Effector memory CD4-positive, alpha-beta T cell (primary cell): ENCODE data around the gene LHX3.

Experiments
- DNase-seq, 3 donors: peaks; one replicate each; pipeline ENCODE4 v3.0.0-alpha.2; 2020
- H3K27ac ChIP-seq: 2 replicates; pipeline ENCODE4 v1.7.0; 2013; ENCODE audit warnings: mild to moderate bottlenecking, low read length, moderate library complexity; ENCODE audit not compliant: insufficient read depth, poor library complexity, severe bottlenecking
- H3K27me3 ChIP-seq: replicated peaks from 2 replicates; pipeline ENCODE4 v1.7.0; 2013; ENCODE audit warnings: mild to moderate bottlenecking, low read length; ENCODE audit not compliant: insufficient read depth, control insufficient read depth, poor library complexity, severe bottlenecking
- H3K36me3 ChIP-seq: 2 replicates; pipeline ENCODE4 v1.7.0; 2013; ENCODE audit warnings: mild to moderate bottlenecking, low read length, moderate library complexity; ENCODE audit not compliant: control insufficient read depth, insufficient read depth
- H3K4me1 ChIP-seq: 2 replicates; pipeline ENCODE4 v1.7.0; 2013; ENCODE audit warnings: low read length, mild to moderate bottlenecking; ENCODE audit not compliant: control insufficient read depth, insufficient read depth, poor library complexity, severe bottlenecking
- H3K4me3 ChIP-seq: 2 replicates; pipeline ENCODE4 v1.7.0; 2013; ENCODE audit warnings: low read length, low read depth, mild to moderate bottlenecking; ENCODE audit not compliant: insufficient read depth, poor library complexity, severe bottlenecking
- H3K9me3 ChIP-seq: 2 replicates; pipeline ENCODE4 v1.7.0; 2013; ENCODE audit warnings: mild to moderate bottlenecking, low read length, moderate library complexity; ENCODE audit not compliant: control insufficient read depth

The LHX3 gene

GRCh38 chr9:136169495-136169894 is 35.4 kb downstream of the LHX3 start:
- H3K27me3 ChIP-seq = peaks cover 23% of the 10 kb centered on the region
- no peaks in the 10 kb centered on the region for H3K4me1 ChIP-seq
- H3K4me3 ChIP-seq = no peak overlapping the region
- DNase-seq = no peak
- no peaks in the 10 kb centered on the region for H3K9me3 ChIP-seq
- H3K27ac ChIP-seq = no peak overlapping the region
- no peaks in the 10 kb centered on the region for H3K36me3 ChIP-seq

- H3K27ac ChIP-seq = no peak overlapping the region
- DNase-seq = no peak
- no peaks in the 10 kb centered on the region for H3K4me1 ChIP-seq
- no peaks in the 10 kb centered on the region for H3K27me3 ChIP-seq
- no peak overlapping the region for H3K4me3 ChIP-seq
- H3K36me3 ChIP-seq = no peaks in the 10 kb centered on the region
- no peaks in the 10 kb centered on the region for H3K9me3 ChIP-seq
Observed at GRCh38 chr9:136163248-136163850, 41.6 kb downstream of the LHX3 start.

- no peak overlapping the region for H3K27ac ChIP-seq
- no peak for DNase-seq
- H3K4me1 ChIP-seq = no peaks in the 10 kb centered on the region
- H3K36me3 ChIP-seq = no peaks in the 10 kb centered on the region
- H3K4me3 ChIP-seq = no peak overlapping the region
- H3K27me3 ChIP-seq = peaks cover 7% of the 10 kb centered on the region
- no peaks in the 10 kb centered on the region for H3K9me3 ChIP-seq
Observed at GRCh38 chr9:136160995-136161610, 43.8 kb downstream of the LHX3 start.

- no peaks in the 10 kb centered on the region for H3K36me3 ChIP-seq
- no peaks in the 10 kb centered on the region for H3K4me1 ChIP-seq
- H3K27me3 ChIP-seq = peaks cover 8% of the 10 kb centered on the region
- no peak overlapping the region for H3K27ac ChIP-seq
- no peaks in the 10 kb centered on the region for H3K9me3 ChIP-seq
- no peak for DNase-seq
- no peak overlapping the region for H3K4me3 ChIP-seq
Observed at GRCh38 chr9:136160381-136160841, 44.5 kb downstream of the LHX3 start.

- Histone ChIP-seq H3K27ac (no peak overlapping the region), H3K4me3 (no peak overlapping the region), H3K27me3 (peaks cover 8% of the 10 kb centered on the region), H3K9me3 (no peaks in the 10 kb centered on the region), H3K4me1 (no peaks in the 10 kb centered on the region), H3K36me3 (no peaks in the 10 kb centered on the region)
- DNase-seq = no peak
Observed at GRCh38 chr9:136159851-136160250, 45.1 kb downstream of the LHX3 start.

- H3K4me1 ChIP-seq = no peaks in the 10 kb centered on the region
- no peak for DNase-seq
Observed at GRCh38 chr9:136157477-136158265, 47.3 kb downstream of the LHX3 start.

GRCh38 chr9:136156209-136157120 is 48.5 kb downstream of the LHX3 start:
- no peak for DNase-seq
- Histone ChIP-seq H3K4me3 (no peak overlapping the region), H3K36me3 (no peaks in the 10 kb centered on the region)

More at GRCh38 chr9:136157477-136158265, 47.3 kb downstream of the LHX3 start:
- H3K4me3 ChIP-seq = no peak overlapping the region
- peaks cover 12% of the 10 kb centered on the region for H3K27me3 ChIP-seq
- no peak overlapping the region for H3K27ac ChIP-seq
- no peaks in the 10 kb centered on the region for H3K36me3 ChIP-seq
- H3K9me3 ChIP-seq = no peaks in the 10 kb centered on the region

GRCh38 chr9:136155576-136155975 is 49.4 kb downstream of the LHX3 start:
- no peaks in the 10 kb centered on the region for H3K9me3 ChIP-seq
- H3K27ac ChIP-seq = no peak overlapping the region
- H3K4me1 ChIP-seq = no peaks in the 10 kb centered on the region
- H3K4me3 ChIP-seq = no peak overlapping the region
- peaks cover 12% of the 10 kb centered on the region for H3K27me3 ChIP-seq
- no peak for DNase-seq
- no peaks in the 10 kb centered on the region for H3K36me3 ChIP-seq

More at GRCh38 chr9:136156209-136157120, 48.5 kb downstream of the LHX3 start:
- Histone ChIP-seq H3K9me3 (no peaks in the 10 kb centered on the region), H3K4me1 (no peaks in the 10 kb centered on the region), H3K27me3 (peaks cover 12% of the 10 kb centered on the region), H3K27ac (no peak overlapping the region)

GRCh38 chr9:136154943-136155342 is 50.0 kb downstream of the LHX3 start:
- no peaks in the 10 kb centered on the region for H3K9me3 ChIP-seq
- H3K27me3 ChIP-seq = peaks cover 12% of the 10 kb centered on the region
- no peak overlapping the region for H3K27ac ChIP-seq

More at GRCh38 chr9:136154943-136155342, 50.0 kb downstream of the LHX3 start:
- DNase-seq = no peak
- Histone ChIP-seq H3K36me3 (no peaks in the 10 kb centered on the region), H3K4me3 (no peak overlapping the region), H3K4me1 (no peaks in the 10 kb centered on the region)
